Activated T-helper 17 cell treated with anti-CD3 and anti-CD28 coated beads, Interleukin-2, amount 50 U/mL, for 72 hours (primary cell): ENCODE results near the gene NAA60. TPM values are rescaled to one million over a fixed set of nuclear protein-coding genes. Genes with fewer than 3 reads are reported as not detected.
A peak's percentile ranks its signal among the peaks of the same experiment; 100 is the strongest.

ENCODE experiments used
- ATAC-seq: fragments of 150-1000 bp; cut with Tn5 transposase; replicated peaks from 2 replicates; pipeline ENCODE4 v1.10.0; 2021; ENCODE audit warnings: mild to moderate bottlenecking, moderate library complexity
- H3K27ac Mint-ChIP-seq: one replicate; pipeline ENCODE4 v1.8.0; 2022; ENCODE audit warnings: mixed read lengths
- H3K27me3 Mint-ChIP-seq: one replicate; pipeline ENCODE4 v1.8.0; 2022; ENCODE audit warnings: mixed read lengths
- H3K36me3 Mint-ChIP-seq: one replicate; pipeline ENCODE4 v1.8.0; 2022; ENCODE audit warnings: low read depth, mild to moderate bottlenecking, mixed read lengths
- H3K4me1 Mint-ChIP-seq: one replicate; pipeline ENCODE4 v1.8.0; 2022; ENCODE audit warnings: mixed read lengths
- H3K4me3 Mint-ChIP-seq: one replicate; pipeline ENCODE4 v1.8.0; 2022; ENCODE audit warnings: mild to moderate bottlenecking, mixed read lengths
- H3K9me3 Mint-ChIP-seq: one replicate; pipeline ENCODE4 v1.8.0; 2022; ENCODE audit warnings: mixed read lengths
- total RNA-seq, 2 donors: library from RNA; stranded (reverse); gene quantifications; one replicate each; pipeline ENCODE4 v1.2.3, GENCODE V29; 2022

Gene NAA60
- total RNA-seq, result 10 to 100 TPM; 36.8 to 38.7 TPM

GRCh38 chr16:3443108-3444031 lies at the start of gene NAA60, which contains the start of gene ZNF597:
TSS of gene NAA60 (plus strand) at chr16:3443680. CDS start at chr16:3476228, 32,548 bp downstream.
TSS of gene ZNF597 (minus strand) at chr16:3443504. CDS start at chr16:3443153, 351 bp downstream.
- peak; percentile 95 for ATAC-seq
- Mint-ChIP-seq H3K36me3 (peaks cover 59% of the 10 kb centered on the region), H3K9me3 (peaks cover 4% of the 10 kb centered on the region), H3K4me3 (peak within 1 kb of the TSS; percentile 81), H3K27me3 (no peaks in the 10 kb centered on the region), H3K27ac (peak within 1 kb of the TSS; percentile 91), H3K4me1 (peaks cover 9% of the 10 kb centered on the region)

DNA sequence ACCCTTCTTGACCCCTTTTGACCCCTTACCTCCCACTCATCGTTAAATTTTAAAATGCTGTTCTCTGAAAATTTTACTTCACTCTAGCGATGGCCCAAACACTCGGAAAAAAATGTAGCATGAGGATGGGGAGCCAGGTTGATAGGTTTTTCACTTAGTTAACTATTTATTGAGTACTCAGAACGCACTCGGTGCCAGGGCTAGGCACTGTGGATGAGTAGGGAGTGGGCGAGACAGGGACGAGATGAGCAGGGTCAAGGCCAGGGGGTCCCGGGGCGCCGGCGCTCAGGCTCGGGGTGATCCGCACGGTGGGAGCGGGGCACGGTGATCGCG lies 43.1 kb upstream of the NAA60 start:
- H3K27ac Mint-ChIP-seq, result peak overlapping the region; percentile 85
- peak; percentile 41 for ATAC-seq
- H3K4me3 Mint-ChIP-seq, result peak overlapping the region; percentile 93
- peaks cover 13% of the 10 kb centered on the region for H3K9me3 Mint-ChIP-seq
- peaks cover 29% of the 10 kb centered on the region for H3K4me1 Mint-ChIP-seq
- H3K36me3 Mint-ChIP-seq, result peaks cover 50% of the 10 kb centered on the region
- no peaks in the 10 kb centered on the region for H3K27me3 Mint-ChIP-seq

- Mint-ChIP-seq H3K27ac (peak within 1 kb of the TSS; percentile 85), H3K4me3 (peak within 1 kb of the TSS; percentile 93), H3K36me3 (peaks cover 50% of the 10 kb centered on the region), H3K9me3 (peaks cover 11% of the 10 kb centered on the region), H3K27me3 (no peaks in the 10 kb centered on the region), H3K4me1 (peaks cover 25% of the 10 kb centered on the region)
- peak; percentile 99 for ATAC-seq
Observed at GRCh38 chr16:3400779-3401688, 42.4 kb upstream of the NAA60 start, which contains the start of the genes ZNF174 and ZSCAN32. TSS of gene ZNF174 (plus strand) at chr16:3401215. CDS start at chr16:3402005, 790 bp downstream. TSS of gene ZSCAN32 (minus strand) at chr16:3401004. CDS start at chr16:3397557, 3,447 bp downstream.

DNA sequence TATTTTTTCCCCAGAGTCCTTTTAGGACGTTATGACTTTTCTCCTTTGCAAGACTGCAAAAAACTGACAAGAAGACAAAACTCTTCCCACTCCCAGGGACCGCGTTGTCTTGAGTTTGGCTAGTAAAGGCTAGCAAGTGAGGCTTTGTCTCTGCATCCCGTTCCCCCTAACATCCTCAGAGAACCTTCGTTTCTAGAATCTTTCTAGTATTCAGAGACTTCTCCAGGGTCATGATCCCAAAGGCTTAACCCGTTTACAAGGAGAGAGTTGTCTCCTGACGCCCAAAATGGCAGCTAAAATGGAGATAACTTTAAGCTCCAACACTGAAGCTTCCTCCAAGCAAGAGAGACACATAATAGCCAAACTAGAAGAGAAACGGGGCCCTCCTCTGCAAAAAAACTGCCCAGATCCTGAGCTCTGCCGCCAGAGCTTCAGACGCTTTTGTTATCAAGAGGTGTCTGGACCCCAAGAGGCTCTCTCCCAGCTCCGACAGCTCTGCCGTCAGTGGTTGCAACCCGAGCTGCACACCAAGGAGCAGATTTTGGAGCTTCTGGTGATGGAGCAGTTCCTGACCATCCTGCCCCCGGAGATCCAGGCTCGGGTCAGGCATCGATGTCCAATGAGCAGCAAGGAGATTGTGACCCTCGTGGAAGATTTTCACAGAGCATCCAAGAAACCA lies 41.6 kb upstream of the NAA60 start:
- Mint-ChIP-seq H3K4me3 (peak overlapping the region; percentile 93), H3K27me3 (no peaks in the 10 kb centered on the region), H3K4me1 (peaks cover 20% of the 10 kb centered on the region), H3K36me3 (peaks cover 50% of the 10 kb centered on the region), H3K9me3 (peaks cover 10% of the 10 kb centered on the region), H3K27ac (peak overlapping the region; percentile 85)
- no peak for ATAC-seq

DNA sequence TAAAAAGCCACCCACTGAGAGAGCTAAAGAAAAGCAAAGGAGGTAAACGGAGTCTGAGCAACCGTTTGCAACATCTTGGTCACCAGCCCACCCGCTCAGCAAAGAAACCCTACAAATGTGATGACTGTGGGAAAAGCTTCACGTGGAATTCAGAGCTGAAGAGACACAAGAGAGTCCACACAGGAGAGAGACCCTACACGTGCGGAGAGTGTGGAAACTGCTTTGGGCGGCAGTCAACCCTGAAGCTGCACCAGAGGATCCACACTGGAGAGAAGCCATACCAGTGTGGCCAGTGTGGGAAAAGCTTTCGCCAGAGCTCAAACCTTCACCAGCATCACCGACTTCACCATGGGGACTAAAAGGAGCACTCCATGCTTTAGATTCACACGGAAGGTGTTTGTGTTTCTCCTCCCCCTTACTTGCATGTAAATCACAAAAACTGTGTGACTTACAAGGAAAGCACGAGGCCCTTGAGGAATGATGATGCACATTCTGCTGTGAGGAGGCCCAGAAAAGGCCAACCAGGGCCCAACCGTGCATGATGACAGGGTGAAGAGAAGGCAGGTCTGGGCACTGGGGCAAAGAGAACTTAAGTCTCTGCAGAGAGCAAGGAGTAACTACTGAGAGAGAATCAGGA lies 34.8 kb upstream of the NAA60 start:
- no peak for ATAC-seq
- Mint-ChIP-seq H3K36me3 (peaks cover 56% of the 10 kb centered on the region), H3K27me3 (no peaks in the 10 kb centered on the region), H3K9me3 (peaks cover 26% of the 10 kb centered on the region), H3K4me3 (no peak overlapping the region), H3K4me1 (no peaks in the 10 kb centered on the region), H3K27ac (no peak overlapping the region)

- no peaks in the 10 kb centered on the region for H3K4me1 Mint-ChIP-seq
- H3K36me3 Mint-ChIP-seq, result peaks cover 9% of the 10 kb centered on the region
- H3K4me3 Mint-ChIP-seq, result no peak overlapping the region
- H3K9me3 Mint-ChIP-seq, result peaks cover 22% of the 10 kb centered on the region
- no peak overlapping the region for H3K27ac Mint-ChIP-seq
- no peaks in the 10 kb centered on the region for H3K27me3 Mint-ChIP-seq
- ATAC-seq, result no peak
Observed at GRCh38 chr16:3413730-3414379, 29.6 kb upstream of the NAA60 start.

GRCh38 chr16:3431779-3432219 lies 11.7 kb upstream of the NAA60 start:
- peak; percentile 97 for ATAC-seq
- Mint-ChIP-seq H3K9me3 (no peaks in the 10 kb centered on the region), H3K4me3 (peak overlapping the region; percentile 71), H3K36me3 (peaks cover 34% of the 10 kb centered on the region), H3K4me1 (no peaks in the 10 kb centered on the region), H3K27me3 (no peaks in the 10 kb centered on the region), H3K27ac (peak overlapping the region; percentile 58)

- Mint-ChIP-seq H3K27ac (no peak overlapping the region), H3K36me3 (peaks cover 60% of the 10 kb centered on the region), H3K27me3 (no peaks in the 10 kb centered on the region), H3K9me3 (no peaks in the 10 kb centered on the region), H3K4me1 (no peaks in the 10 kb centered on the region), H3K4me3 (no peak overlapping the region)
- ATAC-seq, result no peak
Observed at GRCh38 chr16:3434373-3434772, 9.1 kb upstream of the NAA60 start.

DNA sequence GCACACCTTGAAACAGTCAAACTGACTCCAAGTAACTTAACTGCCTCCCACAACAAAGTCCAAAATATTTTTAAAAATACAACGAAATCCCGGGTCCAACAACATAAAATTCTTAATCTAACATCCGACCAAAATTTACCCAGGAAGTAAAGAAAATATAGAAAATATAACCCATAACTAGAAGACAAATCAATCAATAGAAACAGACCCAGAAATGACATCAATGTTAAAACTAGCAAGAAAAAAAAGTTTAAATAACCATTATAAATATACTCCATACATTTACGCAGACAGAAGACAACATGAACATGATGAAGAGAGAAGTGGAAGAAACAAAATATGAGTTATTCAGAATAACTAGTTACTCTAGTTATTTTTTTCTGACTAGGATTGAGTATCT lies 3.8 kb upstream of the NAA60 start:
- Mint-ChIP-seq H3K27ac (no peak overlapping the region), H3K36me3 (peaks cover 70% of the 10 kb centered on the region), H3K4me1 (peaks cover 5% of the 10 kb centered on the region), H3K27me3 (no peaks in the 10 kb centered on the region), H3K4me3 (no peak overlapping the region), H3K9me3 (peaks cover 4% of the 10 kb centered on the region)
- no peak for ATAC-seq

DNA sequence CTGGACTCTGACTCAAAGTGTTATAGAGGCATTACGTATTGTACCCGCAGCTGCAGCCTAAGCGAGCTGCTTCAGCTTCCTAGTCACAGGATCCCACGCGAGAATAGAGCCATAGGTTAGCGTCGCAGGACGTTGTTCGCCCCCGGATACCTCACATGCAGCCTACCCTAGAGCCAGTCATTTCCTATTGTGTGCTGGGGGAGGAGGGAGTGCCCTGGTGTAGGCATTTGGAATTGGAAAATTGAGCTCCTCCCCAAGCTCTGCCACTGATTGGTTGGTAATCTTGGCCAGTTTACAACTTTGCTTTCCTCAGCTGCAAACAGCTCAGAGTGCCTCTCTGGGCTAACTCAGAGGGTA lies 530 bp downstream of the NAA60 start:
- peaks cover 59% of the 10 kb centered on the region for H3K36me3 Mint-ChIP-seq
- peaks cover 9% of the 10 kb centered on the region for H3K4me1 Mint-ChIP-seq
- ATAC-seq, result peak; percentile 78
- peak overlapping the region; percentile 91 for H3K27ac Mint-ChIP-seq
- no peaks in the 10 kb centered on the region for H3K27me3 Mint-ChIP-seq
- H3K9me3 Mint-ChIP-seq, result peaks cover 4% of the 10 kb centered on the region
- peak overlapping the region; percentile 81 for H3K4me3 Mint-ChIP-seq

DNA sequence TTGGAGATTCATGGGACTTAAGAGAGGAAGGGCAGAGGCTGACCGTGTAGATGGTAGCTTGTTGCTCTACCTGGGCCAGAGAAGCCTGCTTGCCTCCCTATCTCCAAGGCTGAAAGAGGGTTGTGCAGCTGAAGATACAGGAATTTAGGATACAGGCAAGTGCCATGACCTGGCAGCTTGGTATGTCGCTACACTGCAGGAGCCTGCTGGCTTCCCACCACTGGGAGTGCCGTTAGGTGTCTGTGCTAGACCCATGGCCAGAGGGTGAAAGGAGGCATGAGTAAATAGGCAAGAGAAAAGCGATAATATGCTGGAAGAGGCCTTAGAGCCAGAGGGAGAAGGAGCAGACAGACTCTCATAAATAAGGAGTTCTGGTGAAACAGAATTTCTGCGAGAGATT lies 10.6 kb downstream of the NAA60 start:
- Mint-ChIP-seq H3K4me1 (peaks cover 3% of the 10 kb centered on the region), H3K4me3 (no peak overlapping the region), H3K27ac (no peak overlapping the region), H3K36me3 (peaks cover 22% of the 10 kb centered on the region), H3K9me3 (no peaks in the 10 kb centered on the region), H3K27me3 (no peaks in the 10 kb centered on the region)
- no peak for ATAC-seq

GRCh38 chr16:3454631-3455147 lies 11.2 kb downstream of the NAA60 start:
- H3K27me3 Mint-ChIP-seq, result no peaks in the 10 kb centered on the region
- ATAC-seq, result no peak
- no peak overlapping the region for H3K4me3 Mint-ChIP-seq
- H3K36me3 Mint-ChIP-seq, result peaks cover 17% of the 10 kb centered on the region
- no peaks in the 10 kb centered on the region for H3K9me3 Mint-ChIP-seq
- H3K27ac Mint-ChIP-seq, result no peak overlapping the region
- H3K4me1 Mint-ChIP-seq, result peaks cover 9% of the 10 kb centered on the region
